Mesenchymal stem cell (in vitro differentiated cells and primary cell): ENCODE measurements around the gene KDELR3.

Experiments
- DNase-seq: peaks from one replicate; pipeline ENCODE4 v3.0.0-alpha.2; 2013
- H2AFZ ChIP-seq: one replicate; pipeline ENCODE4 v1.6.1; 2013; ENCODE audit warnings: low read depth, mild to moderate bottlenecking, control low read depth, inconsistent platforms, low read length, moderate library complexity
- H2AK5ac ChIP-seq: 2 replicates; pipeline ENCODE4 v1.6.1; 2013; ENCODE audit warnings: low read length, moderate library complexity, mild to moderate bottlenecking, inconsistent platforms; ENCODE audit not compliant: severe bottlenecking
- H2BK120ac ChIP-seq: one replicate; pipeline ENCODE4 v1.6.1; 2013; ENCODE audit warnings: low read depth, mild to moderate bottlenecking, inconsistent platforms, low read length, moderate library complexity
- H2BK12ac ChIP-seq, 2 experiments: one replicate each; pipeline ENCODE4 v1.6.1; 2013; ENCODE audit warnings: inconsistent platforms in 2 of 2, low read length in 2 of 2, mild to moderate bottlenecking in 2 of 2, moderate library complexity in 2 of 2, control low read depth in 1 of 2
- H2BK15ac ChIP-seq: one replicate; pipeline ENCODE4 v1.6.1; 2013; ENCODE audit warnings: mild to moderate bottlenecking, low read depth, inconsistent platforms; ENCODE audit not compliant: poor library complexity, severe bottlenecking
- H2BK5ac ChIP-seq: 2 replicates; pipeline ENCODE4 v1.6.1; 2013; ENCODE audit warnings: low read depth, mild to moderate bottlenecking, low read length, control low read depth, inconsistent platforms; ENCODE audit not compliant: poor library complexity, severe bottlenecking
- H3K14ac ChIP-seq, 2 experiments: one replicate each; pipeline ENCODE4 v1.6.1; 2013; ENCODE audit warnings: inconsistent platforms in 2 of 2, low read length in 2 of 2, control low read depth in 1 of 2, mild to moderate bottlenecking in 1 of 2, moderate library complexity in 1 of 2
- H3K18ac ChIP-seq, 2 experiments: one replicate each; pipeline ENCODE4 v1.6.1; 2013; ENCODE audit warnings: inconsistent platforms in 2 of 2, low read length in 2 of 2, control low read depth in 1 of 2, low read depth in 1 of 2, mild to moderate bottlenecking in 1 of 2
- H3K23ac ChIP-seq, 2 experiments: one replicate each; pipeline ENCODE4 v1.6.1; 2013; ENCODE audit warnings: inconsistent platforms in 2 of 2, low read length in 2 of 2, mild to moderate bottlenecking in 2 of 2, moderate library complexity in 2 of 2, control low read depth in 1 of 2
- H3K27ac ChIP-seq: 2 replicates; pipeline ENCODE4 v1.5.1; 2013; ENCODE audit warnings: mild to moderate bottlenecking, moderate library complexity, low read length, control low read depth, inconsistent platforms; ENCODE audit not compliant: poor library complexity, severe bottlenecking
- H3K27me3 ChIP-seq, 2 experiments: 2 replicates each; pipeline versions ENCODE4 v1.6.1 to v1.7.0; 2013; ENCODE audit warnings: low read length in 2 of 2, mild to moderate bottlenecking in 2 of 2, moderate library complexity in 2 of 2, control low read depth in 1 of 2, inconsistent platforms in 1 of 2; ENCODE audit not compliant: control insufficient read depth in 1 of 2, insufficient read depth in 1 of 2
- H3K36me3 ChIP-seq, 2 experiments: 2 replicates each; pipeline versions ENCODE4 v1.6.1 to v1.7.0; 2013; ENCODE audit warnings: low read length in 2 of 2, control low read depth in 1 of 2, inconsistent platforms in 1 of 2, low read depth in 1 of 2, mild to moderate bottlenecking in 1 of 2; ENCODE audit not compliant: insufficient read depth in 2 of 2, control insufficient read depth in 1 of 2
- H3K4ac ChIP-seq, 2 experiments: one replicate each; pipeline ENCODE4 v1.6.1; 2013; ENCODE audit warnings: inconsistent platforms in 2 of 2, low read length in 2 of 2, mild to moderate bottlenecking in 2 of 2, moderate library complexity in 2 of 2, control low read depth in 1 of 2, low read depth in 1 of 2
- H3K4me1 ChIP-seq: 2 replicates; pipeline ENCODE4 v1.6.1; 2013; ENCODE audit warnings: low read depth, low read length, control low read depth; ENCODE audit not compliant: control insufficient read depth, insufficient read depth
- H3K4me2 ChIP-seq: 2 replicates; pipeline ENCODE4 v1.6.1; 2013; ENCODE audit warnings: low read length, mild to moderate bottlenecking, inconsistent platforms; ENCODE audit not compliant: poor library complexity, severe bottlenecking
- H3K4me3 ChIP-seq, 2 experiments: 2 replicates each; pipeline versions ENCODE4 v1.5.1 to v1.7.0; 2013; ENCODE audit warnings: low read length in 2 of 2, mild to moderate bottlenecking in 2 of 2, control low read depth in 1 of 2, low read depth in 1 of 2; ENCODE audit not compliant: insufficient read depth in 1 of 2
- H3K79me1 ChIP-seq: replicated peaks from 2 replicates; pipeline ENCODE4 v1.6.1; 2013; ENCODE audit warnings: mild to moderate bottlenecking, control low read depth, low read length, inconsistent platforms; ENCODE audit not compliant: poor library complexity, severe bottlenecking
- H3K9ac ChIP-seq: 2 replicates; pipeline ENCODE4 v1.7.0; 2013; ENCODE audit warnings: mild to moderate bottlenecking, low read length, moderate library complexity
- H3K9me3 ChIP-seq: 2 replicates; pipeline ENCODE4 v1.7.0; 2013; ENCODE audit warnings: mild to moderate bottlenecking, low read length; ENCODE audit not compliant: control insufficient read depth
- H4K8ac ChIP-seq: one replicate; pipeline ENCODE4 v1.6.1; 2013; ENCODE audit warnings: inconsistent platforms, mild to moderate bottlenecking, low read length, moderate library complexity
- H4K91ac ChIP-seq: one replicate; pipeline ENCODE4 v1.6.1; 2013; ENCODE audit warnings: mild to moderate bottlenecking, low read length, inconsistent platforms
- WGBS: methylation state at CpG from one replicate; pipeline ENCODE4 v1.1.7; 2013; ENCODE audit warnings: mixed read lengths; 5-methylcytosine and 5-hydroxymethylcytosine counted together

The KDELR3 gene

GRCh38 chr22:38494939-38495338 lies 27.0 kb downstream of the KDELR3 start:
- Histone ChIP-seq H3K36me3 (peaks cover 49 to 99% of the 10 kb centered on the region in 2 experiments), H3K27me3 (no peaks in the 10 kb centered on the region), H2BK15ac (no peak overlapping the region), H3K79me1 (peaks cover 8% of the 10 kb centered on the region), H3K4me1 (peaks cover 3% of the 10 kb centered on the region), H2AFZ (no peak overlapping the region), H2BK5ac (no peak overlapping the region), H2BK120ac (no peak overlapping the region), H3K9me3 (no peaks in the 10 kb centered on the region), H2AK5ac (no peak overlapping the region), H3K4me3 (no peak overlapping the region), H3K18ac (no peak overlapping the region), H3K14ac (no peak overlapping the region), H4K91ac (no peak overlapping the region), H2BK12ac (no peak overlapping the region), H3K4ac (no peak overlapping the region), H3K9ac (peak overlapping the region; percentile 52), H4K8ac (no peak overlapping the region), H3K23ac (no peak overlapping the region), H3K4me2 (no peak overlapping the region), H3K27ac (no peak overlapping the region)
- DNase-seq: no peak
- WGBS: 95% methylated on average over 12 of the region's 12 CpGs

DNA sequence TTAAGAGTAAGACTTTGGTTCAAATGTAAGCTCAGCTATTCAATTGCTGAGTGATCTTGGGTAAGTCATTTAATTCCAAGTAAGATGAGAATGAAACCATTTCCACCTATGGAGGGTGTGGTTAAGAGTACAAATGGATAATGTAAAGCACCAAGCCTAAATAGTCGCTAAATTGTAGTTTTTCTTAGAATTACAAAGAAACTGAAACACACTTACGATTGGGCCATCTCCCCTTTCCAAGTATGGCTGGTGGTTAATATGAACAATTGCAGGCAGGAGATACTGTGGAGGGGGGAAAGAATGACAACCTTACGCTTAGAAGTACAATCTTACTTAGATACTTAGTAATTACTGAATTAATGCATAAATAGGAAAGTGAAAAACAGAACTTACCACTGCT lies 30.0 kb downstream of the KDELR3 start:
- H3K23ac ChIP-seq: no peak overlapping the region
- H3K9ac ChIP-seq: no peak overlapping the region
- no peak overlapping the region for H2BK5ac ChIP-seq
- peaks cover 6% of the 10 kb centered on the region for H3K4me1 ChIP-seq
- H3K14ac ChIP-seq: no peak overlapping the region
- no peak overlapping the region for H2BK15ac ChIP-seq
- H3K4me3 ChIP-seq: no peak overlapping the region
- no peak overlapping the region for H3K18ac ChIP-seq
- H3K79me1 ChIP-seq: peaks cover 3% of the 10 kb centered on the region
- H4K8ac ChIP-seq: no peak overlapping the region
- H2BK12ac ChIP-seq: no peak overlapping the region
- no peaks in the 10 kb centered on the region for H3K27me3 ChIP-seq
- no peaks in the 10 kb centered on the region for H3K9me3 ChIP-seq
- H2BK120ac ChIP-seq: no peak overlapping the region
- peaks cover 45 to 95% of the 10 kb centered on the region in 2 experiments for H3K36me3 ChIP-seq
- no peak overlapping the region for H4K91ac ChIP-seq
- DNase-seq: no peak
- no CpG with 5 or more reads among the region's 3 CpGs for WGBS
- H3K4me2 ChIP-seq: no peak overlapping the region
- no peak overlapping the region for H3K27ac ChIP-seq
- no peak overlapping the region for H2AK5ac ChIP-seq
- H2AFZ ChIP-seq: no peak overlapping the region
- H3K4ac ChIP-seq: no peak overlapping the region

DNA sequence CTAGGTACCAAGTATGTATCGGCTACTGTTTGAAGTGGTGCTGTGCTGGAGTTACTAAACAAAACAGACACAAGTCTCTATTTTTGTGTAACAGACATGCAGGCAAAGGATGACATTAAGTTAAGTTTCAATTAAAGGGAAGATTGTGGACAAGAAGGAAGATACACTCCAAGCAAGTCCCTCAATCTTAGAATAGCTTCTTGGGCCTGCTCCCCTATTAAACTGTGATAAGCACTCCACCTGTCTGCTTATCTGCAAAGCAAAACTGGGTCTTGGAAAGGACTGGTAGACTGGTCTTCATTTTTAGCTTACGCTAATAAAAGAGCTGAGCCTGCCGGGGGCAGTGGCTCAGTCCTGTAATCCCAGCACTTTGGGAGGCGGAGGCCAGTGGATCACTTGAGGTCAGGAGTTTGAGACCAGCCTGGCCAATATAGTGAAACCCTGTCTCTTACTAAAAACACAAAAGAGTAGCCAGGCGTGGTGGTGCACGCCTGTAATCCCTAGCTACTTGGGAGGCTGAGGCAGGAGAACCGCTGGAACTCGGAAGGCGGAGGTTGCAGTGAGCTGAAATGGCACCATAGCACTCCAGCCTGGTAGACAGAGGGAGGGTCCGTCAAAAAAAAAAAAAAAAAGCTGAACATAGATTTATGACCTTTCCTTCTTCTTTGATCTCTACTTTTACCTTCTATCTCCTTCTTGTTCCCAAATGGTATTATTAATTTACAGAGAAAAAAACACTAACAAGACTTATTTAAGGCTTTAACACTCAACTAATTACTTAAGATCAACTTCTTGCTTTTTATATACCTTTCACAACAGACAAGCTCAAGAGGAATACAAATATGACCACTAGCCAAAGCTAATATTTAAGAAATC lies 34.1 kb downstream of the KDELR3 start:
- H3K4me2 ChIP-seq: no peak overlapping the region
- no peak overlapping the region for H3K4ac ChIP-seq
- no peak overlapping the region for H3K14ac ChIP-seq
- no peak overlapping the region for H2BK5ac ChIP-seq
- no peak overlapping the region for H3K18ac ChIP-seq
- peaks cover 4% of the 10 kb centered on the region for H3K4me1 ChIP-seq
- no peak for DNase-seq
- no peak overlapping the region for H4K8ac ChIP-seq
- H3K79me1 ChIP-seq: no peaks in the 10 kb centered on the region
- H4K91ac ChIP-seq: no peak overlapping the region
- no peak overlapping the region for H2AK5ac ChIP-seq
- H3K27ac ChIP-seq: no peak overlapping the region
- H2BK12ac ChIP-seq: no peak overlapping the region
- WGBS: 97% methylated on average over 8 of the region's 10 CpGs
- H3K4me3 ChIP-seq: peak overlapping the region in 1 of 2 experiments; percentile 84
- H2BK120ac ChIP-seq: no peak overlapping the region
- H3K36me3 ChIP-seq: peaks cover 27 to 67% of the 10 kb centered on the region in 2 experiments
- no peak overlapping the region for H3K23ac ChIP-seq
- H3K27me3 ChIP-seq: no peaks in the 10 kb centered on the region
- peak overlapping the region; percentile 99 for H3K9ac ChIP-seq
- no peak overlapping the region for H2BK15ac ChIP-seq
- H2AFZ ChIP-seq: no peak overlapping the region
- H3K9me3 ChIP-seq: no peaks in the 10 kb centered on the region

GRCh38 chr22:38503021-38503420 lies 35.1 kb downstream of the KDELR3 start:
- no peak overlapping the region for H2BK5ac ChIP-seq
- H3K4me1 ChIP-seq: peaks cover 4% of the 10 kb centered on the region
- DNase-seq: no peak
- peak overlapping the region in 1 of 2 experiments; percentile 84 for H3K4me3 ChIP-seq
- 90% methylated on average over 2 of the region's 4 CpGs for WGBS
- H2BK120ac ChIP-seq: no peak overlapping the region
- no peaks in the 10 kb centered on the region for H3K9me3 ChIP-seq
- H3K36me3 ChIP-seq: peaks cover 21 to 57% of the 10 kb centered on the region in 2 experiments
- peak overlapping the region; percentile 99 for H3K9ac ChIP-seq
- H4K8ac ChIP-seq: no peak overlapping the region
- no peak overlapping the region for H2BK15ac ChIP-seq
- peak overlapping the region; percentile 70 for H3K4me2 ChIP-seq
- H3K14ac ChIP-seq: no peak overlapping the region
- no peak overlapping the region for H2AK5ac ChIP-seq
- no peak overlapping the region for H3K23ac ChIP-seq
- H3K27me3 ChIP-seq: no peaks in the 10 kb centered on the region
- no peak overlapping the region for H3K18ac ChIP-seq
- H2BK12ac ChIP-seq: no peak overlapping the region
- no peak overlapping the region for H4K91ac ChIP-seq
- no peak overlapping the region for H3K4ac ChIP-seq
- no peak overlapping the region for H2AFZ ChIP-seq
- no peak overlapping the region for H3K27ac ChIP-seq
- H3K79me1 ChIP-seq: peaks cover 4% of the 10 kb centered on the region
